ENCODE measurements around the gene TRIM24.

Gene TRIM24

GRCh38 chr7:138630059-138630610, 170.1 kb downstream of the TRIM24 start:
- DNase-seq: no peak

DNA sequence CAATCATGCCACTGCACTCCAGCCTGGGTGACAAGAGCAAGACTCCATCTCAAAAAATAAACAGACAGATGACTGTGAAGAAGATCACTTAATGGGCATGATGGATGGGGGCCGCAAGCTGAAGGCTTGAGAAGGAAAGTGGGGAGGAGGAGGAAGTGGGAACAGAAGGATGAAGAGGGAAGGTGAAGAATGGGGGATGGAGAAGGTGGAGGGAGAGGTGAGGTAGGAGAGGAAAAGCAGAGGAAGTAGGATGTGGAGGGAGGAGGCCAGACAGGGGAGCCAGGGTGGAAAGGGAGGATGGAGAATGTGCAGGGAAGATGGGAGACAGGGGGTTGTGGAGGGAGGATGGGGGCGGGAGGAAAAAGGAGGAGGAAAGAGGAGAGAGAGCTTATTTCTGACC, 172.3 kb downstream of the TRIM24 start:
- no peak for DNase-seq

DNA sequence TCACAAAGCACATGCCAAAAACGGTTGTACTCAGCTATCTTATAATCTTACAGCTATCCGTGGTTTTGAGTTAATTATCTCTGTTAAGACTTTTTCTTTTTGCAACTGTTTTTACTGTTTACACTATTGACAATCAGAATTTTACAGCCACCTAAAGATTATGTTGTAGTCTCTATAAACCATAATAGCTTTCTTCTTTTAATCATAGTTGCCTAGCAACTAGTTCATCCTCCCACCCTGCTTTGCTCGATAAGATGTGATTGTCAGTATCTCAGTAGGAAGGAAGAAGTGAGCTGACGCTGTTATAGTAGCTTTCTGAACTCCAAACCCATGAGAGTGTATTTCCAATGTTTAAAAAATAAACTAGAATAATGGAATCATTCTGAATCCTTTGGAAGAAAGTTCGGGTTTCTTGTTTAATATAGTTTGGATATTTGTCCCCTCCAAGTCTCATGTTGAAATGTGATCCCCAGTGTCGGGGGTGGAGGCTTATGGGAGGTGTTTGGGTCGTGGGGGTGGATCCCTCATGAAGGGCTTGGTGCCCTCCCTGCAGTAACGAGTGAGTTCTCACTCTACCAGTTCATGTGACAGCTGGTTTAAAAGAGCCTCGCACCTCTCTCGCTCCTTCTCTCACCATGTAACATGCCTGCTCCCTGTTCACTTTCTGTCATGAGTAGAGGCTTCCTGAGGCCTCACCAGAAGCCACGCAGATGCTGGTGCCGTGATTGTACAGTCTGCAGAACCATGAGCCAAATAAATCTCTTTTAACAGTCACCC, 173.0 kb downstream of the TRIM24 start:
- no peak for DNase-seq

Measured in fibroblast of skin of right biceps (primary cell).